NT2/D1 (cell line): ENCODE measurements around the gene RSPO3.

Source experiments
- DNase-seq: peaks from one replicate; pipeline ENCODE4 v3.0.0-alpha.2; 2011; ENCODE audit warnings: low read depth, low spot score
- H3K27me3 ChIP-seq: 2 replicates; pipeline ENCODE4 v1.6.0; 2011; ENCODE audit warnings: mild to moderate bottlenecking; ENCODE audit not compliant: insufficient read length, insufficient read depth
- H3K36me3 ChIP-seq: 2 replicates; pipeline ENCODE4 v1.6.1; 2011; ENCODE audit warnings: mild to moderate bottlenecking, low read length, mixed read lengths; ENCODE audit not compliant: insufficient read depth, insufficient read length
- H3K4me1 ChIP-seq: 2 replicates; pipeline ENCODE4 v1.5.1; 2011; ENCODE audit not compliant: insufficient read depth, insufficient read length
- H3K4me3 ChIP-seq: 2 replicates; pipeline ENCODE4 v1.5.1; 2011; ENCODE audit warnings: low read depth; ENCODE audit not compliant: insufficient read length
- H3K9ac ChIP-seq: 2 replicates; pipeline ENCODE4 v1.6.0; 2011; ENCODE audit warnings: low read depth; ENCODE audit not compliant: insufficient read length
- H3K9me3 ChIP-seq: 2 replicates; pipeline ENCODE4 v1.5.1; 2011; ENCODE audit warnings: mild to moderate bottlenecking, low read length; ENCODE audit not compliant: insufficient read depth
- SUZ12 ChIP-seq: IDR thresholded peaks from 2 replicates; pipeline ENCODE4 v1.6.1; 2011; ENCODE audit not compliant: insufficient read length, insufficient read depth; ENCODE audit errors: extremely low read depth
- YY1 ChIP-seq: IDR thresholded peaks from 2 replicates; pipeline ENCODE4 v1.6.1; 2011; ENCODE audit not compliant: insufficient read length, insufficient read depth
- ZNF274 ChIP-seq: IDR thresholded peaks from 2 replicates; pipeline ENCODE4 v1.6.1; 2011; ENCODE audit warnings: mild to moderate bottlenecking, low read depth, low read length

Gene RSPO3

DNA sequence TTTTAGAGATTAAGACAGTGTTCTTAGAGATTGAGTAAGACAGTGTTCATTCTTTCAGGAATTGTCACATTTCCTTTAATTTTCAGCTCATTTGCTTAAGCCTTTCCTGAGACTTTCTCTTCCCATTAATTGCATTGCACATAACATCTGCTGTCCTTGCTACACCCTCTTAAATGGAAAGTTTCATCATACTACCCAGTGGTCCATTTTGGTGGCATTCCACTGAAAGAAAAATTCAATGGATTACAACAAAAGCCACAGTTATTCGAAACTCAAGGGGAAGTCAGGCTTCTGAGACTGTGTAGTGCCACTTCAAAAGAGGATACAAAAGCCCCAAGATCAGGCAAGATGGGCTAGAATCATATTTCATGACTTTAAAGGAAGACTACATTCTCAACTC is 64.0 kb downstream of the RSPO3 start:
- no peak for TF ChIP-seq SUZ12
- no peak for TF ChIP-seq YY1
- TF ChIP-seq ZNF274 = no peak
- no peak overlapping the region for H3K4me3 ChIP-seq
- H3K36me3 ChIP-seq = no peaks in the 10 kb centered on the region
- no peak for DNase-seq
- no peak overlapping the region for H3K9ac ChIP-seq
- H3K4me1 ChIP-seq = no peaks in the 10 kb centered on the region
- H3K9me3 ChIP-seq = 0 out of 2 replicates have a peak, but pooled peaks cover 7% of the 10 kb centered on the region
- no peaks in the 10 kb centered on the region for H3K27me3 ChIP-seq

DNA sequence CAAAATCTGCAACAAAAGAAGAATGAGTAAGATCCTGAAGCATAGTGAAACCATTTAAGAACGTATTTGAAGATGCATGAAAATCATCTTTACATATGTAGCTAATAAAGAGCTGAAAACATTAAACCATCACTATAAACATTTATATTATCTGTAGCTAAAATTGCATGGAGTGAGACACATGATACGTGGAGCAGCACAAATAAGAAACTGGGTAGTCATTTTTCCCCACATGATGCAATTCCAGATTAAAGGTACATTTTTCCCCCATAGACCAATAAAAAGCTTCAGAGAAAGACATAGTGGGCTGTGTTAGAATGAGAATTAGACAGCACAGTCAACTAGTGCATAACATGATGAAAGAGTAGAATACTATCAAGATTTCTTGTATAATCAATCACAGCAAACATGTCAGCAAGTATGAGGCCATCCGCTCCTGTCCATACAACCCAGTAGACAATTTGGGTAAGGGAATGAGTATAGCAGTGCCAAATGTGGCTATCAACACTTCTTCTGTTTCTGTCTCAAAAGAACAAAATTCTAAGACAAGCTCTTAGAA is 67.0 kb downstream of the RSPO3 start:
- H3K9ac ChIP-seq = no peak overlapping the region
- no peaks in the 10 kb centered on the region for H3K27me3 ChIP-seq
- no peak overlapping the region for H3K4me3 ChIP-seq
- H3K36me3 ChIP-seq = no peaks in the 10 kb centered on the region
- DNase-seq = no peak
- 0 out of 2 replicates have a peak, but pooled peaks cover 7% of the 10 kb centered on the region for H3K9me3 ChIP-seq
- TF ChIP-seq SUZ12 (no peak), YY1 (no peak), ZNF274 (no peak)
- H3K4me1 ChIP-seq = no peaks in the 10 kb centered on the region

DNA sequence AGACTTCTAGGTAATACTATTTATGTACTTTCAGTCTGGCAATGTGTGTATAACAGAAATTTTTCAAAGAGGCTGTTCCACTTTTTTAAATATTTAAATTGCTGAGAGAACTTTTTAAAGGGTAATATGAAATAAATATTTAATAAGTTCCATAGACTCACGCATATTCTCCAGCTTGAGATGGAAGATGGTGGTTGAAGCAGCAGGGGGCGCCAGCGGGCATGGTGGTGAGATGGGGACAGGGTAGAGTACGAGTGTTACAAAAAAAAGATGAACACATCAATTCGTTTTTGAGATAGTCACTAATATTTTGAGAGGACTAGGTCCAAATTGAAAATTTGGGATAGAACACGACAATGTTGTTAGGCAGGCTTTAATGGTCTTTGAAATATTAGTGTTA is 68.4 kb downstream of the RSPO3 start:
- 0 out of 2 replicates have a peak, but pooled peaks cover 2% of the 10 kb centered on the region for H3K9me3 ChIP-seq
- no peaks in the 10 kb centered on the region for H3K36me3 ChIP-seq
- H3K9ac ChIP-seq = no peak overlapping the region
- H3K27me3 ChIP-seq = no peaks in the 10 kb centered on the region
- no peak for TF ChIP-seq SUZ12
- TF ChIP-seq YY1 = no peak
- TF ChIP-seq ZNF274 = no peak
- H3K4me3 ChIP-seq = no peak overlapping the region
- DNase-seq = no peak
- no peaks in the 10 kb centered on the region for H3K4me1 ChIP-seq

DNA sequence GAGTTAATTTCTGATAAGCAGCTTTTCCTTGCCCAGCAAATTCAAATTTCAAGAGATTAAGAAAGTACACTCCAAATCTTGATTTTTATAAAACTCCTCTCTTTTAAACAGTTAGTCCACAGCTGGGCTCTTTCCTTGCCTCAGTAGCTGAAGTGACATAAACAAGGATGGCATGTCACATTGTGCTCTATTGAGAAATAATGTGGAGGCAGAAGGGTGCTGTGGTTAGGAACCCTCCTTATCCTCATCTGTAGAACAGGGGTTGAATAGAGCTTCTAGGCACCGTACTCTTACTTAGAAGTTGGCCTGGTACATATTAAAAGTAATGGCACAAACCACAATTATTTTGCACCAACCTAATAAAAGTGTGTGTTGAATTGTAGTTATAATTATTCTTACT is 70.3 kb downstream of the RSPO3 start:
- TF ChIP-seq YY1 = no peak
- no peak for TF ChIP-seq ZNF274
- no peak for TF ChIP-seq SUZ12
- H3K36me3 ChIP-seq = no peaks in the 10 kb centered on the region
- no peaks in the 10 kb centered on the region for H3K9me3 ChIP-seq
- no peaks in the 10 kb centered on the region for H3K4me1 ChIP-seq
- H3K4me3 ChIP-seq = no peak overlapping the region
- no peak for DNase-seq
- H3K9ac ChIP-seq = no peak overlapping the region
- no peaks in the 10 kb centered on the region for H3K27me3 ChIP-seq

DNA sequence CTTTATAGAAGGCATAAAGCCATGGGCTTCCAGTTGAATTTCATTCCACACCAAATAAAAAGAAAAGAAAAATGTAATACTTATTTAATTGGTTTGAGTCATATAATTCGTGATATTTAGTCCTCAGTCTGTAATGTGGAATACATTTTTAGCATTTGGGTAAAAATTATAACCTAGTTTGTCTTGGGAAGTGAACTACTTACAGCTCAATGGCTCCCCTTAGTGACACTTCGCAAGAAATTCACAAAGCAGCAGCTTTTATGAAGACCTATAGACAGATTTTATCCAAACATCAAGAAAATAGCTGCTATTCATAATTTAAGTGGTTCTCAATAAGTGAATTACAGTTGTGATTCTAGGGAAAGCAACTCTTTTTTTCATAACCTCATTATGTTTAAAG is 72.1 kb downstream of the RSPO3 start:
- TF ChIP-seq YY1 (no peak), ZNF274 (no peak), SUZ12 (no peak)
- Histone ChIP-seq H3K4me3 (no peak overlapping the region), H3K9me3 (no peaks in the 10 kb centered on the region), H3K36me3 (no peaks in the 10 kb centered on the region), H3K9ac (no peak overlapping the region), H3K27me3 (no peaks in the 10 kb centered on the region), H3K4me1 (no peaks in the 10 kb centered on the region)
- DNase-seq = no peak

DNA sequence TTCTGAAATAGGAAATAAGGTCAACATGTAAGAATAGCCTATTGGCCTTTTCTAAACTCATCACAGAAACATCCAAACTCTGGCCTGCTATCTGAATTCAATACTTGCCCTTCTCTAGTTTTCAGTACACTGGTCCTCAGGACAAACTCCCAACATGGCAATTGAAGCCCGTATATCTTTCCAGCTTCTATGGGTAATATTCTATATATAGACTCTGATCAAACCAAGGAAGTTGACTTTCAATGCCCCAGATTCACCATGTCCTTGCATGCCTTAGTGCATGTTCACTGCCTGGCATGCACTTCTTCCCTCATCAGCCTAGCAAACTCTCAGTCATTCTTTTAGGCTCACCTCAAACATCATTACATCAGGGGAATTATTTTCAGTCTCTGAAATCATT is 73.2 kb downstream of the RSPO3 start:
- no peak overlapping the region for H3K4me3 ChIP-seq
- TF ChIP-seq YY1 (no peak), SUZ12 (no peak), ZNF274 (no peak)
- no peaks in the 10 kb centered on the region for H3K36me3 ChIP-seq
- H3K9me3 ChIP-seq = no peaks in the 10 kb centered on the region
- H3K9ac ChIP-seq = no peak overlapping the region
- H3K4me1 ChIP-seq = no peaks in the 10 kb centered on the region
- no peak for DNase-seq
- no peaks in the 10 kb centered on the region for H3K27me3 ChIP-seq

DNA sequence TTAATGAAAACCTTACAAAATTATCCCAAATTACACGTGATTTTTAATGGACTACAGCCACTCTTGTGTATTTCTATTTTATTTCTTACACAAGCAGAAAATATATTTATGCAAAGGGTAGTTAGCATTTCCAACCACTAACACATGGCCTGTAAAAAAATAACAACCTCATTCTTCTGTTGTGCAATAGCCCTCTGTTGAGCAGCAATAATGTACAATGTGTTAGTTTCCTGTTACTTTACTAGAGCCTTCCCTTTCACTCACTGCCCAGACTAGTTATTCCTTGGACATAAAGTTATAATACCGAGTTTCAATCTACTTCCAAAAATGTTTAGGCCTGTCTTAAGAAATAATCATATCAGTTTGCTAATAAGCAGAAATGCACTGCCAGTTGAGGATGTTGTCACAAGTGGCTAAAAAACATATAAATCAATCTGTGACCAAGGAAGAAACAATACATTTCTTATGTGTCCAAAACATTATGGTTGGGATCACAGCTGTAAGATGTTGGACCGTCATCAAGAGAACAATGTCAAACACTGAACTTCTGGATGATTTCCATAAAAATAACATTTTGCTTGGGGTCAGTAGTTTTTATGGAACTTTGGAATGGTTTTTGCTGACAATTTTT is 74.6 kb downstream of the RSPO3 start:
- no peak overlapping the region for H3K4me3 ChIP-seq
- no peaks in the 10 kb centered on the region for H3K27me3 ChIP-seq
- no peaks in the 10 kb centered on the region for H3K9me3 ChIP-seq
- no peak overlapping the region for H3K9ac ChIP-seq
- DNase-seq = no peak
- no peaks in the 10 kb centered on the region for H3K4me1 ChIP-seq
- no peak for TF ChIP-seq YY1
- TF ChIP-seq ZNF274 = no peak
- TF ChIP-seq SUZ12 = no peak
- H3K36me3 ChIP-seq = no peaks in the 10 kb centered on the region
